GM12878 (cell line): ENCODE results near the gene ILRUN.
"Not testable (repeated sequence)": the region's sequence is repeated elsewhere in the genome, so short reads cannot be mapped to it uniquely, and the experiment has no call there.

Experiments used
- EGR1 ChIP-seq, 2 experiments: IDR thresholded peaks; 1 replicate in 1 of 2; 2 replicates in 1 of 2; pipeline ENCODE4 v1.6.1; 2011 to 2012; ENCODE audit warnings: low read depth in 2 of 2, low read length in 2 of 2, borderline replicate concordance in 1 of 2, mild to moderate bottlenecking in 1 of 2, moderate library complexity in 1 of 2
- FOXK2 ChIP-seq: fragments of 450-650 bp; IDR thresholded peaks from 2 replicates; pipeline ENCODE4 v1.6.1; 2017; ENCODE audit warnings: mild to moderate bottlenecking, moderate library complexity
- NFYB ChIP-seq: IDR thresholded peaks from 2 replicates; pipeline ENCODE4 v1.6.1; 2011; ENCODE audit warnings: low read depth, mild to moderate bottlenecking, low read length, improper control_type of control experiment, moderate library complexity; ENCODE audit not compliant: insufficient read depth
- POLR2A ChIP-seq: IDR thresholded peaks from 2 replicates; pipeline ENCODE4 v1.6.1; 2011; ENCODE audit warnings: low read depth, mild to moderate bottlenecking, low read length
- POLR2AphosphoS5 ChIP-seq: IDR thresholded peaks from 2 replicates; pipeline ENCODE4 v1.6.1; 2011; ENCODE audit warnings: mild to moderate bottlenecking, low read length, inconsistent platforms
- SP1 ChIP-seq: IDR thresholded peaks from one replicate; pipeline ENCODE4 v1.6.1; 2011; ENCODE audit warnings: low read depth, low read length
- TF ChIP-seq, protein P1 (sequence below), 3 experiments: IDR thresholded peaks in 2 of 3; conservative IDR thresholded peaks in 1 of 3; 2 replicates each; pipeline ENCODE4 v1.5.1; 2011; ENCODE audit warnings: low read depth in 3 of 3, low read length in 3 of 3, mild to moderate bottlenecking in 3 of 3, control low read depth in 2 of 3, moderate library complexity in 2 of 3, inconsistent platforms in 1 of 3, mixed read lengths in 1 of 3; ENCODE audit not compliant: control insufficient read depth in 2 of 3, insufficient read depth in 1 of 3; ENCODE audit errors: extremely low read depth in 1 of 3
- TF ChIP-seq, protein P2 (sequence below): fragments of 450-650 bp; IDR thresholded peaks from 2 replicates; pipeline ENCODE4 v1.6.1; 2016; ENCODE audit warnings: mild to moderate bottlenecking
- TF ChIP-seq, protein P3 (sequence below): IDR thresholded peaks from 2 replicates; pipeline ENCODE4 v1.6.1; 2012; ENCODE audit warnings: mild to moderate bottlenecking, low read depth, low read length
- TF ChIP-seq, protein P4 (sequence below): fragments of 450-650 bp; IDR thresholded peaks from 2 replicates; pipeline ENCODE4 v1.6.1; 2016; ENCODE audit warnings: mild to moderate bottlenecking

DNA sequence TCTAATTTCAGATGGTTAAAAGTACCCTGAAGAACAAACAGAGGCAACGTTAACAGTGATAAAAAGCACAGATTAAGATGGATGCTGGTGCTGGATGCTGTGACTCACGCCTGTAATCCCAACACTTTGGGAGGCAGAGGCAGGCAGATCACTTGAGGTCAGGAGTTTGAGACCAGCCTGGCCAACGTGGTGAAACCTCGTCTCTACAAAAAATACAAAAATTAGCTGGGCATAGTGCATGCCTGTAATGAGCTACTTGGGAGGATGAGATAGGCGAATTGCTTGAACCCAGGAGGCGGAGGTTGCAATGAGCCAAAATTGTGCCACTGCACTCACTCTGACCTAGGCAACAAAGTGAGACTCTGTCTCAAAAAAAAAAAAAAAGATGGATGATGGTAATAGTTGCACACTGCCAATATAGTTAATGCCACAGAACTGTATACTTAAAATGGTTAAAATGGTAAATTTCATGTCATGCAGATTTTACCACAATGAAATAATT is 38.5 kb downstream of the ILRUN start:
- TF ChIP-seq SP1; NFYB; EGR1 (IDR thresholded peaks at IDR 0.05; ENCODE audit: borderline replicate concordance in 1 of 2, low read depth in 2 of 2, low read length in 2 of 2); FOXK2; POLR2AphosphoS5; POLR2A: not testable (repeated sequence)
- TF ChIP-seq, protein P1, sequence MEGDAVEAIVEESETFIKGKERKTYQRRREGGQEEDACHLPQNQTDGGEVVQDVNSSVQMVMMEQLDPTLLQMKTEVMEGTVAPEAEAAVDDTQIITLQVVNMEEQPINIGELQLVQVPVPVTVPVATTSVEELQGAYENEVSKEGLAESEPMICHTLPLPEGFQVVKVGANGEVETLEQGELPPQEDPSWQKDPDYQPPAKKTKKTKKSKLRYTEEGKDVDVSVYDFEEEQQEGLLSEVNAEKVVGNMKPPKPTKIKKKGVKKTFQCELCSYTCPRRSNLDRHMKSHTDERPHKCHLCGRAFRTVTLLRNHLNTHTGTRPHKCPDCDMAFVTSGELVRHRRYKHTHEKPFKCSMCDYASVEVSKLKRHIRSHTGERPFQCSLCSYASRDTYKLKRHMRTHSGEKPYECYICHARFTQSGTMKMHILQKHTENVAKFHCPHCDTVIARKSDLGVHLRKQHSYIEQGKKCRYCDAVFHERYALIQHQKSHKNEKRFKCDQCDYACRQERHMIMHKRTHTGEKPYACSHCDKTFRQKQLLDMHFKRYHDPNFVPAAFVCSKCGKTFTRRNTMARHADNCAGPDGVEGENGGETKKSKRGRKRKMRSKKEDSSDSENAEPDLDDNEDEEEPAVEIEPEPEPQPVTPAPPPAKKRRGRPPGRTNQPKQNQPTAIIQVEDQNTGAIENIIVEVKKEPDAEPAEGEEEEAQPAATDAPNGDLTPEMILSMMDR (IDR thresholded peaks at IDR 0.05 in 2 of 3, conservative IDR thresholded peaks at IDR 0.05 in 1 of 3; ENCODE audit: control insufficient read depth in 2 of 3, extremely low read depth in 1 of 3, insufficient read depth in 1 of 3, low read depth in 3 of 3, low read length in 3 of 3) = not testable (repeated sequence)
- TF ChIP-seq, protein P2, sequence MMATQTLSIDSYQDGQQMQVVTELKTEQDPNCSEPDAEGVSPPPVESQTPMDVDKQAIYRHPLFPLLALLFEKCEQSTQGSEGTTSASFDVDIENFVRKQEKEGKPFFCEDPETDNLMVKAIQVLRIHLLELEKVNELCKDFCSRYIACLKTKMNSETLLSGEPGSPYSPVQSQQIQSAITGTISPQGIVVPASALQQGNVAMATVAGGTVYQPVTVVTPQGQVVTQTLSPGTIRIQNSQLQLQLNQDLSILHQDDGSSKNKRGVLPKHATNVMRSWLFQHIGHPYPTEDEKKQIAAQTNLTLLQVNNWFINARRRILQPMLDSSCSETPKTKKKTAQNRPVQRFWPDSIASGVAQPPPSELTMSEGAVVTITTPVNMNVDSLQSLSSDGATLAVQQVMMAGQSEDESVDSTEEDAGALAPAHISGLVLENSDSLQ = not testable (repeated sequence)
- TF ChIP-seq, protein P3, sequence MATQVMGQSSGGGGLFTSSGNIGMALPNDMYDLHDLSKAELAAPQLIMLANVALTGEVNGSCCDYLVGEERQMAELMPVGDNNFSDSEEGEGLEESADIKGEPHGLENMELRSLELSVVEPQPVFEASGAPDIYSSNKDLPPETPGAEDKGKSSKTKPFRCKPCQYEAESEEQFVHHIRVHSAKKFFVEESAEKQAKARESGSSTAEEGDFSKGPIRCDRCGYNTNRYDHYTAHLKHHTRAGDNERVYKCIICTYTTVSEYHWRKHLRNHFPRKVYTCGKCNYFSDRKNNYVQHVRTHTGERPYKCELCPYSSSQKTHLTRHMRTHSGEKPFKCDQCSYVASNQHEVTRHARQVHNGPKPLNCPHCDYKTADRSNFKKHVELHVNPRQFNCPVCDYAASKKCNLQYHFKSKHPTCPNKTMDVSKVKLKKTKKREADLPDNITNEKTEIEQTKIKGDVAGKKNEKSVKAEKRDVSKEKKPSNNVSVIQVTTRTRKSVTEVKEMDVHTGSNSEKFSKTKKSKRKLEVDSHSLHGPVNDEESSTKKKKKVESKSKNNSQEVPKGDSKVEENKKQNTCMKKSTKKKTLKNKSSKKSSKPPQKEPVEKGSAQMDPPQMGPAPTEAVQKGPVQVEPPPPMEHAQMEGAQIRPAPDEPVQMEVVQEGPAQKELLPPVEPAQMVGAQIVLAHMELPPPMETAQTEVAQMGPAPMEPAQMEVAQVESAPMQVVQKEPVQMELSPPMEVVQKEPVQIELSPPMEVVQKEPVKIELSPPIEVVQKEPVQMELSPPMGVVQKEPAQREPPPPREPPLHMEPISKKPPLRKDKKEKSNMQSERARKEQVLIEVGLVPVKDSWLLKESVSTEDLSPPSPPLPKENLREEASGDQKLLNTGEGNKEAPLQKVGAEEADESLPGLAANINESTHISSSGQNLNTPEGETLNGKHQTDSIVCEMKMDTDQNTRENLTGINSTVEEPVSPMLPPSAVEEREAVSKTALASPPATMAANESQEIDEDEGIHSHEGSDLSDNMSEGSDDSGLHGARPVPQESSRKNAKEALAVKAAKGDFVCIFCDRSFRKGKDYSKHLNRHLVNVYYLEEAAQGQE = not testable (repeated sequence)
- TF ChIP-seq, protein P4, sequence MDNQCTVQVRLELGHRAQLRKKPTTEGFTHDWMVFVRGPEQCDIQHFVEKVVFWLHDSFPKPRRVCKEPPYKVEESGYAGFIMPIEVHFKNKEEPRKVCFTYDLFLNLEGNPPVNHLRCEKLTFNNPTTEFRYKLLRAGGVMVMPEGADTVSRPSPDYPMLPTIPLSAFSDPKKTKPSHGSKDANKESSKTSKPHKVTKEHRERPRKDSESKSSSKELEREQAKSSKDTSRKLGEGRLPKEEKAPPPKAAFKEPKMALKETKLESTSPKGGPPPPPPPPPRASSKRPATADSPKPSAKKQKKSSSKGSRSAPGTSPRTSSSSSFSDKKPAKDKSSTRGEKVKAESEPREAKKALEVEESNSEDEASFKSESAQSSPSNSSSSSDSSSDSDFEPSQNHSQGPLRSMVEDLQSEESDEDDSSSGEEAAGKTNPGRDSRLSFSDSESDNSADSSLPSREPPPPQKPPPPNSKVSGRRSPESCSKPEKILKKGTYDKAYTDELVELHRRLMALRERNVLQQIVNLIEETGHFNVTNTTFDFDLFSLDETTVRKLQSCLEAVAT = not testable (repeated sequence)
